Neural progenitor cell (in vitro differentiated cells): ENCODE data around the gene MKLN1. TPM values are rescaled to one million over a fixed set of nuclear protein-coding genes. Genes with fewer than 3 reads are reported as not detected.

Source experiments
- DNase-seq: peaks from one replicate; pipeline ENCODE4 v3.0.0-alpha.2; 2016; ENCODE audit warnings: low spot score
- H2AFZ ChIP-seq: fragments of 200-600 bp; sonication (generic); replicated peaks from 2 replicates; pipeline ENCODE4 v1.6.1; 2016; ENCODE audit warnings: antibody characterized with exemption
- H3F3A ChIP-seq: fragments of 200-600 bp; sonication (generic); 2 replicates; pipeline ENCODE4 v1.6.1; 2016; ENCODE audit warnings: antibody characterized with exemption, low read depth
- H3K27ac ChIP-seq: fragments of 200-600 bp; sonication (generic); 2 replicates; pipeline ENCODE4 v1.5.1; 2016; ENCODE audit warnings: mild to moderate bottlenecking
- H3K27me3 ChIP-seq: fragments of 200-600 bp; sonication (generic); 2 replicates; pipeline ENCODE4 v1.6.1; 2016; ENCODE audit warnings: mild to moderate bottlenecking, moderate library complexity
- H3K36me3 ChIP-seq: fragments of 200-600 bp; sonication (generic); 2 replicates; pipeline ENCODE4 v1.5.1; 2016
- H3K4me1 ChIP-seq: fragments of 200-600 bp; sonication (generic); 2 replicates; pipeline ENCODE4 v1.6.1; 2016; ENCODE audit warnings: mixed run types
- H3K4me2 ChIP-seq: fragments of 200-600 bp; sonication (generic); 2 replicates; pipeline ENCODE4 v1.6.1; 2016
- H3K4me3 ChIP-seq: fragments of 200-600 bp; sonication (generic); 2 replicates; pipeline ENCODE4 v1.5.1; 2016
- H3K79me2 ChIP-seq: fragments of 200-600 bp; sonication (generic); 2 replicates; pipeline ENCODE4 v1.6.1; 2016; ENCODE audit warnings: low read depth
- H3K9ac ChIP-seq: fragments of 200-600 bp; sonication (generic); 2 replicates; pipeline ENCODE4 v1.6.1; 2016
- H3K9me3 ChIP-seq: fragments of 200-600 bp; sonication (generic); 2 replicates; pipeline ENCODE4 v1.5.1; 2016; ENCODE audit warnings: low read depth
- H4K20me1 ChIP-seq: fragments of 200-600 bp; sonication (generic); 2 replicates; pipeline ENCODE4 v1.6.1; 2016; ENCODE audit warnings: low read depth
- H3K27ac Mint-ChIP-seq: 3 replicates; pipeline ENCODE4 v1.8.0; 2021; ENCODE audit warnings: mixed read lengths
- H3K27me3 Mint-ChIP-seq: 2 replicates; pipeline ENCODE4 v1.8.0; 2022; ENCODE audit warnings: low read depth, mild to moderate bottlenecking, inconsistent platforms, moderate library complexity, mixed read lengths; ENCODE audit not compliant: insufficient read depth
- H3K36me3 Mint-ChIP-seq: 3 replicates; pipeline ENCODE4 v1.8.0; 2021; ENCODE audit warnings: mixed read lengths
- H3K4me1 Mint-ChIP-seq: 3 replicates; pipeline ENCODE4 v1.8.0; 2021; ENCODE audit warnings: mixed read lengths
- H3K4me3 Mint-ChIP-seq: 3 replicates; pipeline ENCODE4 v1.8.0; 2021; ENCODE audit warnings: mild to moderate bottlenecking, moderate library complexity, mixed read lengths
- H3K9me3 Mint-ChIP-seq: 3 replicates; pipeline ENCODE4 v1.8.0; 2020; ENCODE audit warnings: mixed read lengths
- EZH2 ChIP-seq: fragments of 200-600 bp; sonication (generic); IDR thresholded peaks from 2 replicates; pipeline ENCODE4 v1.6.1; 2017; ENCODE audit warnings: antibody characterized with exemption, mild to moderate bottlenecking, moderate library complexity
- EZH2phosphoT487 ChIP-seq: fragments of 200-600 bp; sonication (generic); IDR thresholded peaks from 2 replicates; pipeline ENCODE4 v1.6.1; 2017; ENCODE audit warnings: antibody characterized with exemption
- total RNA-seq: library from RNA; depleted of rRNA; stranded (reverse); fragments of >200 nt; gene quantifications from 2 replicates; pipeline ENCODE4 v1.2.3, GENCODE V29; 2015; ENCODE audit warnings: low replicate concordance
- TF ChIP-seq, protein P1 (sequence below): fragments of 200-600 bp; sonication (generic); IDR thresholded peaks from 2 replicates; pipeline ENCODE4 v1.5.1; 2017; ENCODE audit warnings: antibody characterized with exemption, mild to moderate bottlenecking

The MKLN1 gene
- total RNA-seq, 1 donor from 2014 or later: 60.9 TPM

DNA sequence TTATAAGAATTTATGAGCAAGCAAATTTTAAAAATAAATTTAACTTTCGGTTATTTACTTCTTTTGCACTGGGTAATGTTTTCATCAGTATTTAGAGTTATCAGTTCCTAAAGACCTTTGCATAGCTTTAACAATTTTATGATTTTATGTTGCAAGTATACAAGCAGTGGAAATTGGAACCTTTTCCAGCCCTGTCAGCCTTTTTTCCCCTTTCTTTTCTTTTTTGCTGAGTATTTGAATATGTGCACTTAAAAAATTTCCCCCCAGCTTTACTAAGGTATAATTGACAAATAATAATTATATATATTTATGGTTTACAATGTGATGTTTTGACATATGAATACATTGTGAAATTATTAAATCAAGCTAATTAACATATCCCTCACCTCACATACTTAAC, 62.6 kb downstream of the MKLN1 start:
- TF ChIP-seq, protein P1, sequence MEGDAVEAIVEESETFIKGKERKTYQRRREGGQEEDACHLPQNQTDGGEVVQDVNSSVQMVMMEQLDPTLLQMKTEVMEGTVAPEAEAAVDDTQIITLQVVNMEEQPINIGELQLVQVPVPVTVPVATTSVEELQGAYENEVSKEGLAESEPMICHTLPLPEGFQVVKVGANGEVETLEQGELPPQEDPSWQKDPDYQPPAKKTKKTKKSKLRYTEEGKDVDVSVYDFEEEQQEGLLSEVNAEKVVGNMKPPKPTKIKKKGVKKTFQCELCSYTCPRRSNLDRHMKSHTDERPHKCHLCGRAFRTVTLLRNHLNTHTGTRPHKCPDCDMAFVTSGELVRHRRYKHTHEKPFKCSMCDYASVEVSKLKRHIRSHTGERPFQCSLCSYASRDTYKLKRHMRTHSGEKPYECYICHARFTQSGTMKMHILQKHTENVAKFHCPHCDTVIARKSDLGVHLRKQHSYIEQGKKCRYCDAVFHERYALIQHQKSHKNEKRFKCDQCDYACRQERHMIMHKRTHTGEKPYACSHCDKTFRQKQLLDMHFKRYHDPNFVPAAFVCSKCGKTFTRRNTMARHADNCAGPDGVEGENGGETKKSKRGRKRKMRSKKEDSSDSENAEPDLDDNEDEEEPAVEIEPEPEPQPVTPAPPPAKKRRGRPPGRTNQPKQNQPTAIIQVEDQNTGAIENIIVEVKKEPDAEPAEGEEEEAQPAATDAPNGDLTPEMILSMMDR: no peak
- TF ChIP-seq EZH2phosphoT487: no peak
- no peaks in the 10 kb centered on the region for H3K9me3 ChIP-seq

DNA sequence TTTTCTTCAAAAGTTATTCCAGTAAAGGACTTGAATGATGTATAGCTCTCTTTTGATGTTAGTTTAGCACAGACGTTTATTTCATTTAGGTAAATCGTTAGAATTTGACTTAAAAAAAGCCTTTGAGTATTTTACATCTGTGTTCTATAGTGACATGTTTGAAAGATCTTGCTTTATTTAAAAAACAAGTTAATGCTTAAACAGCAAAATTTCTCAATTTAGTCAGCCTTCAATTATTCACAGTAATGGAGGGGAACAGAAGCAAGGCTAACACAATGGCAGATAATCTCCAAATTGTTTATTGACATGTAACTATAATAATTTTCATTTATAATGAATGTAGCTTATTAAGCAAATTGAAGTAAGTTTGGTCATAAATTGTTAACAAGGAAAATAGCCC, 63.5 kb downstream of the MKLN1 start:
- TF ChIP-seq EZH2phosphoT487 (no peak), EZH2 (no peak)
- TF ChIP-seq, protein P1: no peak
- Histone ChIP-seq H3K9ac (no peak overlapping the region), H2AFZ (no peak overlapping the region), H3K27ac (no peak overlapping the region), H4K20me1 (peaks cover 3% of the 10 kb centered on the region), H3K36me3 (peaks cover 10% of the 10 kb centered on the region), H3K27me3 (no peaks in the 10 kb centered on the region), H3F3A (peaks cover 4% of the 10 kb centered on the region), H3K79me2 (peaks cover 13% of the 10 kb centered on the region), H3K9me3 (no peaks in the 10 kb centered on the region), H3K4me1 (no peaks in the 10 kb centered on the region), H3K4me2 (no peak overlapping the region), H3K4me3 (no peak overlapping the region)
- Mint-ChIP-seq H3K4me3 (no peak overlapping the region), H3K27me3 (no peaks in the 10 kb centered on the region), H3K36me3 (peaks cover 11% of the 10 kb centered on the region), H3K27ac (no peak overlapping the region), H3K9me3 (peaks cover 2% of the 10 kb centered on the region), H3K4me1 (no peaks in the 10 kb centered on the region)
- DNase-seq: no peak

More for the DNA sequence above, 62.6 kb downstream of the MKLN1 start:
- H3F3A ChIP-seq: peaks cover 4% of the 10 kb centered on the region
- H3K4me1 Mint-ChIP-seq: no peaks in the 10 kb centered on the region
- peaks cover 2% of the 10 kb centered on the region for H3K9me3 Mint-ChIP-seq
- H2AFZ ChIP-seq: no peak overlapping the region
- no peak overlapping the region for H3K4me3 Mint-ChIP-seq
- no peak overlapping the region for H3K4me3 ChIP-seq
- H3K79me2 ChIP-seq: peaks cover 22% of the 10 kb centered on the region
- no peak overlapping the region for H3K27ac ChIP-seq
- no peak overlapping the region for H3K9ac ChIP-seq
- no peaks in the 10 kb centered on the region for H3K27me3 Mint-ChIP-seq
- H3K4me2 ChIP-seq: no peak overlapping the region
- no peak for DNase-seq
- H4K20me1 ChIP-seq: peaks cover 3% of the 10 kb centered on the region
- H3K36me3 Mint-ChIP-seq: peaks cover 11% of the 10 kb centered on the region
- no peak overlapping the region for H3K27ac Mint-ChIP-seq
- no peaks in the 10 kb centered on the region for H3K4me1 ChIP-seq
- H3K36me3 ChIP-seq: peaks cover 10% of the 10 kb centered on the region
- no peaks in the 10 kb centered on the region for H3K27me3 ChIP-seq

GRCh38 chr7:131400681-131401176, 73.1 kb downstream of the MKLN1 start:
- H2AFZ ChIP-seq: no peak overlapping the region
- TF ChIP-seq EZH2phosphoT487: no peak
- H3K36me3 ChIP-seq: peaks cover 21% of the 10 kb centered on the region
- no peak overlapping the region for H3K4me3 ChIP-seq
- H3K4me3 Mint-ChIP-seq: no peak overlapping the region
- DNase-seq: no peak
- no peak overlapping the region for H3K4me2 ChIP-seq
- H3K27ac Mint-ChIP-seq: no peak overlapping the region
- H3K36me3 Mint-ChIP-seq: peaks cover 39% of the 10 kb centered on the region
- H3F3A ChIP-seq: no peaks in the 10 kb centered on the region
- no peaks in the 10 kb centered on the region for H4K20me1 ChIP-seq
- H3K79me2 ChIP-seq: peaks cover 5% of the 10 kb centered on the region
- no peaks in the 10 kb centered on the region for H3K27me3 ChIP-seq
- no peak overlapping the region for H3K9ac ChIP-seq
- peaks cover 15% of the 10 kb centered on the region for H3K9me3 Mint-ChIP-seq
- no peak overlapping the region for H3K27ac ChIP-seq
- no peaks in the 10 kb centered on the region for H3K4me1 Mint-ChIP-seq
- H3K4me1 ChIP-seq: no peaks in the 10 kb centered on the region
- peaks cover 5% of the 10 kb centered on the region for H3K9me3 ChIP-seq
- no peaks in the 10 kb centered on the region for H3K27me3 Mint-ChIP-seq

DNA sequence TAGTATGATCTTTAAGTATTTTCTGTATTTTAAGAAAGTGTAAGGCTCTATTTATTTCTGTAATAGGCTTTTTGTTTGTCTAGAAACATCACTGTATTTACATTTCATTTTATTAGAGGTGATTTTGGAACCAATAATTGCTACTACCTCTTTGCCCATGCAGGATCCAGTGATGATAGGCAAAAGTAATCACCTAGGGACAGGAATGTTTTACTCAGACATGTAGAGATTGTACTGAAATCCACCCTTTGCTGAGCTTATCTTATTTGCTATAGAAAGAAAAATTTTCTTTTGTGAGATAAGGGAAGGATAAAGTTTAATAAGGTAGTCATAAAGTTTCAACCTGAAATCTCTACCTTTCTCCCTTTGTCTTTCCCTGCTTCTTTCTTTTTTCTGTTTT, 73.5 kb downstream of the MKLN1 start:
- no peaks in the 10 kb centered on the region for H3K27me3 Mint-ChIP-seq
- no peak overlapping the region for H3K4me2 ChIP-seq
- H3F3A ChIP-seq: no peaks in the 10 kb centered on the region
- peaks cover 15% of the 10 kb centered on the region for H3K9me3 Mint-ChIP-seq
- no peak overlapping the region for H3K4me3 Mint-ChIP-seq
- no peak overlapping the region for H2AFZ ChIP-seq
- peaks cover 39% of the 10 kb centered on the region for H3K36me3 Mint-ChIP-seq
- no peaks in the 10 kb centered on the region for H3K27me3 ChIP-seq
- TF ChIP-seq EZH2phosphoT487 (no peak), EZH2 (no peak)
- TF ChIP-seq, protein P1: no peak
- H4K20me1 ChIP-seq: no peaks in the 10 kb centered on the region
- H3K79me2 ChIP-seq: peaks cover 8% of the 10 kb centered on the region
- H3K36me3 ChIP-seq: peaks cover 21% of the 10 kb centered on the region
- H3K9me3 ChIP-seq: peaks cover 5% of the 10 kb centered on the region
- DNase-seq: no peak
- no peak overlapping the region for H3K27ac Mint-ChIP-seq
- no peak overlapping the region for H3K4me3 ChIP-seq
- H3K9ac ChIP-seq: no peak overlapping the region
- no peak overlapping the region for H3K27ac ChIP-seq
- no peaks in the 10 kb centered on the region for H3K4me1 ChIP-seq
- no peaks in the 10 kb centered on the region for H3K4me1 Mint-ChIP-seq
